HFFc6 (cell line): ENCODE data around the gene SORCS2. TPM values are rescaled to one million over a fixed set of nuclear protein-coding genes. Genes with fewer than 3 reads are reported as not detected.

Experiments used
- DNase-seq: peaks from one replicate; pipeline ENCODE4 v3.0.0-alpha.2; 2018
- H3K27ac Mint-ChIP-seq: 2 replicates; pipeline ENCODE4 v1.8.0; 2020; ENCODE audit warnings: mild to moderate bottlenecking, mixed read lengths
- H3K27me3 Mint-ChIP-seq: 2 replicates; pipeline ENCODE4 v1.8.0; 2021; ENCODE audit warnings: mild to moderate bottlenecking, moderate library complexity, mixed read lengths; ENCODE audit not compliant: insufficient read depth
- H3K36me3 Mint-ChIP-seq: 2 replicates; pipeline ENCODE4 v1.8.0; 2021; ENCODE audit warnings: low read depth, mixed read lengths
- H3K4me1 Mint-ChIP-seq: 2 replicates; pipeline ENCODE4 v1.8.0; 2020; ENCODE audit warnings: low read depth, mixed read lengths
- H3K4me3 Mint-ChIP-seq: 2 replicates; pipeline ENCODE4 v1.8.0; 2020; ENCODE audit warnings: mild to moderate bottlenecking, moderate library complexity, mixed read lengths
- H3K9me3 Mint-ChIP-seq: 2 replicates; pipeline ENCODE4 v1.8.0; 2020; ENCODE audit warnings: mild to moderate bottlenecking, mixed read lengths
- CTCF ChIP-seq: fragments of 200-600 bp; sonication (generic); IDR thresholded peaks from 2 replicates; pipeline ENCODE4 v1.5.0; 2021; ENCODE audit warnings: antibody characterized with exemption, mild to moderate bottlenecking
- total RNA-seq, 6 experiments: library from RNA; stranded (reverse); fragmentation: NEBNext Ultra II Directional; extraction: Animal tissue kit (Norgen Biotek cat#: 25700); gene quantifications; 2 replicates in 1 of 6; 3 replicates in 5 of 6; pipeline ENCODE4 v1.2.3, GENCODE V29; 2021

SORCS2 gene
- total RNA-seq, 6 experiments from 2014 or later: 0.05 to 0.15 (median 0.12) TPM; not detected in 3

GRCh38 chr4:7719354-7720174 lies 527.2 kb downstream of the SORCS2 start:
- TF ChIP-seq CTCF: peak; percentile 92
- Mint-ChIP-seq H3K27ac (no peak overlapping the region), H3K27me3 (peaks cover 10% of the 10 kb centered on the region), H3K4me1 (peaks cover 17% of the 10 kb centered on the region), H3K36me3 (no peaks in the 10 kb centered on the region), H3K9me3 (no peaks in the 10 kb centered on the region; the same call in 1 of the 2 replicates), H3K4me3 (no peak overlapping the region)
- DNase-seq: no peak

GRCh38 chr4:7721984-7722551 lies 529.7 kb downstream of the SORCS2 start:
- peaks cover 22% of the 10 kb centered on the region for H3K4me1 Mint-ChIP-seq
- H3K9me3 Mint-ChIP-seq: no peaks in the 10 kb centered on the region
- peaks cover 5% of the 10 kb centered on the region for H3K27me3 Mint-ChIP-seq
- no peak for DNase-seq
- TF ChIP-seq CTCF: peak; percentile 27
- no peak overlapping the region for H3K27ac Mint-ChIP-seq
- no peaks in the 10 kb centered on the region for H3K36me3 Mint-ChIP-seq
- no peak overlapping the region for H3K4me3 Mint-ChIP-seq

GRCh38 chr4:7722766-7723387 lies 530.5 kb downstream of the SORCS2 start:
- no peak overlapping the region for H3K4me3 Mint-ChIP-seq
- DNase-seq: no peak
- H3K36me3 Mint-ChIP-seq: no peaks in the 10 kb centered on the region
- peaks cover 22% of the 10 kb centered on the region for H3K4me1 Mint-ChIP-seq
- no peaks in the 10 kb centered on the region for H3K9me3 Mint-ChIP-seq
- H3K27me3 Mint-ChIP-seq: peaks cover 2% of the 10 kb centered on the region
- no peak overlapping the region for H3K27ac Mint-ChIP-seq
- TF ChIP-seq CTCF: no peak

GRCh38 chr4:7723625-7724024 lies 531.3 kb downstream of the SORCS2 start:
- H3K9me3 Mint-ChIP-seq: no peaks in the 10 kb centered on the region
- no peak overlapping the region for H3K27ac Mint-ChIP-seq
- peaks cover 2% of the 10 kb centered on the region for H3K27me3 Mint-ChIP-seq

GRCh38 chr4:7725951-7726350 lies 533.6 kb downstream of the SORCS2 start:
- DNase-seq: peak; percentile 70
- Mint-ChIP-seq H3K9me3 (no peaks in the 10 kb centered on the region), H3K27ac (no peak overlapping the region)

More at GRCh38 chr4:7723625-7724024, 531.3 kb downstream of the SORCS2 start:
- peaks cover 17% of the 10 kb centered on the region for H3K4me1 Mint-ChIP-seq
- H3K4me3 Mint-ChIP-seq: no peak overlapping the region
- no peak for TF ChIP-seq CTCF
- H3K36me3 Mint-ChIP-seq: no peaks in the 10 kb centered on the region
- DNase-seq: no peak

More at GRCh38 chr4:7725951-7726350, 533.6 kb downstream of the SORCS2 start:
- H3K27me3 Mint-ChIP-seq: peaks cover 2% of the 10 kb centered on the region
- peaks cover 17% of the 10 kb centered on the region for H3K4me1 Mint-ChIP-seq
- H3K4me3 Mint-ChIP-seq: no peak overlapping the region
- no peaks in the 10 kb centered on the region for H3K36me3 Mint-ChIP-seq
- no peak for TF ChIP-seq CTCF
